ENCODE data around the gene DAPK3.
A peak's percentile ranks its signal among the peaks of the same experiment; 100 is the strongest.
"Not testable (repeated sequence)": the region's sequence is repeated elsewhere in the genome, so short reads cannot be mapped to it uniquely, and the experiment has no call there.

DAPK3 gene

GRCh38 chr19:3978145-3978544, 7.2 kb upstream of the DAPK3 start:
- DNase-seq (ENCODE audit: low read depth in 2 of 2), result no peak

- DNase-seq (ENCODE audit: low read depth in 2 of 2), result no peak
These were observed 6.6 kb upstream of the DAPK3 start for GRCh38 chr19:3977242-3978143.

- peak in 1 of 2 experiments; percentile 4 for DNase-seq (ENCODE audit: low read depth in 2 of 2)
These were observed 5.8 kb upstream of the DAPK3 start for GRCh38 chr19:3976495-3977241.

- DNase-seq (ENCODE audit: low read depth in 2 of 2), result no peak
These were observed 4.8 kb upstream of the DAPK3 start for GRCh38 chr19:3975637-3976087.

GRCh38 chr19:3975144-3975543, 4.2 kb upstream of the DAPK3 start:
- DNase-seq (ENCODE audit: low read depth in 2 of 2), result no peak

GRCh38 chr19:3970313-3970807, 539 bp downstream of the DAPK3 start:
- DNase-seq (ENCODE audit: low read depth in 2 of 2), result no peak

GRCh38 chr19:3969435-3970312, 1.2 kb downstream of the DAPK3 start:
- DNase-seq (ENCODE audit: low read depth in 2 of 2), result no peak

- DNase-seq (ENCODE audit: low read depth in 2 of 2), result no peak
These were observed 2.1 kb downstream of the DAPK3 start for GRCh38 chr19:3968556-3969434.

- DNase-seq (ENCODE audit: low read depth in 2 of 2), result not testable (repeated sequence)
These were observed 2.9 kb downstream of the DAPK3 start for GRCh38 chr19:3967983-3968382.

- DNase-seq (ENCODE audit: low read depth in 2 of 2), result no peak
These were observed 4.6 kb downstream of the DAPK3 start for GRCh38 chr19:3966051-3967017.

GRCh38 chr19:3964256-3965194, 6.4 kb downstream of the DAPK3 start:
- DNase-seq (ENCODE audit: low read depth in 2 of 2), result no peak

GRCh38 chr19:3963458-3964255, 7.2 kb downstream of the DAPK3 start:
- DNase-seq (ENCODE audit: low read depth in 2 of 2), result no peak

- DNase-seq (ENCODE audit: low read depth in 2 of 2), result no peak
These were observed 9.9 kb downstream of the DAPK3 start for GRCh38 chr19:3961007-3961406.

- no peak for DNase-seq (ENCODE audit: low read depth in 2 of 2)
These were observed 11.2 kb downstream of the DAPK3 start for GRCh38 chr19:3959766-3960131.

GRCh38 chr19:3958836-3959765, 11.8 kb downstream of the DAPK3 start:
- no peak for DNase-seq (ENCODE audit: low read depth in 2 of 2)

GRCh38 chr19:3955688-3956087, 15.2 kb downstream of the DAPK3 start:
- no peak for DNase-seq (ENCODE audit: low read depth in 2 of 2)
